ENCODE measurements around the gene KCNJ5.

DNA sequence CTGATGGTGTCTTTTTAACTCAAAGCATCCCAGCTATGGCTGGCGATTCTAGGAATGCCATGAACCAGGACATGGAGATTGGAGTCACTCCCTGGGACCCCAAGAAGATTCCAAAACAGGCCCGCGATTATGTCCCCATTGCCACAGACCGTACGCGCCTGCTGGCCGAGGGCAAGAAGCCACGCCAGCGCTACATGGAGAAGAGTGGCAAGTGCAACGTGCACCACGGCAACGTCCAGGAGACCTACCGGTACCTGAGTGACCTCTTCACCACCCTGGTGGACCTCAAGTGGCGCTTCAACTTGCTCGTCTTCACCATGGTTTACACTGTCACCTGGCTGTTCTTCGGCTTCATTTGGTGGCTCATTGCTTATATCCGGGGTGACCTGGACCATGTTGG, 20.1 kb downstream of the KCNJ5 start:
- TF ChIP-seq EZH2 (IDR thresholded peaks at IDR 0.05) (no peak), POLR2A (IDR thresholded peaks at IDR 0.05; ENCODE audit: borderline replicate concordance, extremely low read depth, insufficient read depth, insufficient read length) (no peak), EZH2phosphoT487 (IDR thresholded peaks at IDR 0.05; ENCODE audit: borderline replicate concordance) (no peak), POLR2AphosphoS5 (IDR thresholded peaks at IDR 0.05; ENCODE audit: low read depth, low read length) (no peak)
- TF ChIP-seq, protein P1, sequence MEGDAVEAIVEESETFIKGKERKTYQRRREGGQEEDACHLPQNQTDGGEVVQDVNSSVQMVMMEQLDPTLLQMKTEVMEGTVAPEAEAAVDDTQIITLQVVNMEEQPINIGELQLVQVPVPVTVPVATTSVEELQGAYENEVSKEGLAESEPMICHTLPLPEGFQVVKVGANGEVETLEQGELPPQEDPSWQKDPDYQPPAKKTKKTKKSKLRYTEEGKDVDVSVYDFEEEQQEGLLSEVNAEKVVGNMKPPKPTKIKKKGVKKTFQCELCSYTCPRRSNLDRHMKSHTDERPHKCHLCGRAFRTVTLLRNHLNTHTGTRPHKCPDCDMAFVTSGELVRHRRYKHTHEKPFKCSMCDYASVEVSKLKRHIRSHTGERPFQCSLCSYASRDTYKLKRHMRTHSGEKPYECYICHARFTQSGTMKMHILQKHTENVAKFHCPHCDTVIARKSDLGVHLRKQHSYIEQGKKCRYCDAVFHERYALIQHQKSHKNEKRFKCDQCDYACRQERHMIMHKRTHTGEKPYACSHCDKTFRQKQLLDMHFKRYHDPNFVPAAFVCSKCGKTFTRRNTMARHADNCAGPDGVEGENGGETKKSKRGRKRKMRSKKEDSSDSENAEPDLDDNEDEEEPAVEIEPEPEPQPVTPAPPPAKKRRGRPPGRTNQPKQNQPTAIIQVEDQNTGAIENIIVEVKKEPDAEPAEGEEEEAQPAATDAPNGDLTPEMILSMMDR (IDR thresholded peaks at IDR 0.05 in 2 of 3, conservative IDR thresholded peaks at IDR 0.05 in 1 of 3; ENCODE audit: borderline replicate concordance in 1 of 3, insufficient read depth in 1 of 3, low read depth in 2 of 3, low read length in 2 of 3), result no peak
- TF ChIP-seq, protein P2, sequence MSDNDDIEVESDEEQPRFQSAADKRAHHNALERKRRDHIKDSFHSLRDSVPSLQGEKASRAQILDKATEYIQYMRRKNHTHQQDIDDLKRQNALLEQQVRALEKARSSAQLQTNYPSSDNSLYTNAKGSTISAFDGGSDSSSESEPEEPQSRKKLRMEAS (IDR thresholded peaks at IDR 0.05), result no peak
- TF ChIP-seq, protein P3, sequence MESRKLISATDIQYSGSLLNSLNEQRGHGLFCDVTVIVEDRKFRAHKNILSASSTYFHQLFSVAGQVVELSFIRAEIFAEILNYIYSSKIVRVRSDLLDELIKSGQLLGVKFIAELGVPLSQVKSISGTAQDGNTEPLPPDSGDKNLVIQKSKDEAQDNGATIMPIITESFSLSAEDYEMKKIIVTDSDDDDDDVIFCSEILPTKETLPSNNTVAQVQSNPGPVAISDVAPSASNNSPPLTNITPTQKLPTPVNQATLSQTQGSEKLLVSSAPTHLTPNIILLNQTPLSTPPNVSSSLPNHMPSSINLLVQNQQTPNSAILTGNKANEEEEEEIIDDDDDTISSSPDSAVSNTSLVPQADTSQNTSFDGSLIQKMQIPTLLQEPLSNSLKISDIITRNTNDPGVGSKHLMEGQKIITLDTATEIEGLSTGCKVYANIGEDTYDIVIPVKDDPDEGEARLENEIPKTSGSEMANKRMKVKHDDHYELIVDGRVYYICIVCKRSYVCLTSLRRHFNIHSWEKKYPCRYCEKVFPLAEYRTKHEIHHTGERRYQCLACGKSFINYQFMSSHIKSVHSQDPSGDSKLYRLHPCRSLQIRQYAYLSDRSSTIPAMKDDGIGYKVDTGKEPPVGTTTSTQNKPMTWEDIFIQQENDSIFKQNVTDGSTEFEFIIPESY (IDR thresholded peaks at IDR 0.05; ENCODE audit: extremely low read depth, insufficient replicate concordance, low read length), result no peak
